Measurements from ENCODE around the gene CTSZ. TPM values are rescaled to one million over a fixed set of nuclear protein-coding genes. Genes with fewer than 3 reads are reported as not detected.

Gene CTSZ
- total RNA-seq, 4 donors from 2014 or later: 68.7 to 160 (median 109) TPM

GRCh38 chr20:59047938-59048680 lies 41.1 kb upstream of the CTSZ start:
- H3K9me3 ChIP-seq: no peaks in the 10 kb centered on the region
- intact Hi-C loops (cut with DNase I; ENCODE audit: low total_unique reads): no loop called here
- H3K4me1 ChIP-seq: no peaks in the 10 kb centered on the region
- H3K4me3 ChIP-seq: no peak overlapping the region
- DNase-seq: no peak
- no peak overlapping the region for H3K27ac ChIP-seq
- H3K36me3 ChIP-seq: no peaks in the 10 kb centered on the region
- H3K27me3 ChIP-seq: no peaks in the 10 kb centered on the region
- TF ChIP-seq POLR2A (IDR thresholded peaks at IDR 0.05) (no peak), CTCF (IDR thresholded peaks at IDR 0.05) (no peak)

- H3K4me3 ChIP-seq: no peak overlapping the region
- no peaks in the 10 kb centered on the region for H3K4me1 ChIP-seq
- TF ChIP-seq POLR2A (IDR thresholded peaks at IDR 0.05) (no peak), CTCF (IDR thresholded peaks at IDR 0.05) (no peak)
- H3K9me3 ChIP-seq: no peaks in the 10 kb centered on the region
- H3K36me3 ChIP-seq: no peaks in the 10 kb centered on the region
- no peak for DNase-seq
- intact Hi-C loops (cut with DNase I; ENCODE audit: low total_unique reads): no loop called here
- H3K27me3 ChIP-seq: no peaks in the 10 kb centered on the region
- no peak overlapping the region for H3K27ac ChIP-seq
These were observed 39.8 kb upstream of the CTSZ start for GRCh38 chr20:59046862-59047261.

- no peak overlapping the region for H3K27ac ChIP-seq
- H3K9me3 ChIP-seq: no peaks in the 10 kb centered on the region
- intact Hi-C loops (cut with DNase I; ENCODE audit: low total_unique reads): no loop called here
- no peaks in the 10 kb centered on the region for H3K36me3 ChIP-seq
- DNase-seq: no peak
- H3K4me1 ChIP-seq: no peaks in the 10 kb centered on the region
- no peaks in the 10 kb centered on the region for H3K27me3 ChIP-seq
- TF ChIP-seq CTCF (IDR thresholded peaks at IDR 0.05) (no peak), POLR2A (IDR thresholded peaks at IDR 0.05) (no peak)
- H3K4me3 ChIP-seq: no peak overlapping the region
These were observed 37.7 kb upstream of the CTSZ start for GRCh38 chr20:59044796-59045195.

GRCh38 chr20:59044295-59044694 lies 37.2 kb upstream of the CTSZ start:
- Histone ChIP-seq H3K4me3 (no peak overlapping the region), H3K9me3 (no peaks in the 10 kb centered on the region), H3K36me3 (no peaks in the 10 kb centered on the region), H3K4me1 (no peaks in the 10 kb centered on the region), H3K27me3 (no peaks in the 10 kb centered on the region), H3K27ac (no peak overlapping the region)
- intact Hi-C loops (cut with DNase I; ENCODE audit: low total_unique reads): no loop called here
- DNase-seq: no peak
- TF ChIP-seq POLR2A (IDR thresholded peaks at IDR 0.05): no peak
- TF ChIP-seq CTCF (IDR thresholded peaks at IDR 0.05): no peak

GRCh38 chr20:59043698-59044097 lies 36.6 kb upstream of the CTSZ start:
- H3K4me3 ChIP-seq: no peak overlapping the region
- no peaks in the 10 kb centered on the region for H3K36me3 ChIP-seq
- no peaks in the 10 kb centered on the region for H3K9me3 ChIP-seq
- H3K27ac ChIP-seq: peak overlapping the region in 1 of 2 donors; percentile 3
- intact Hi-C loops (cut with DNase I; ENCODE audit: low total_unique reads): no loop called here
- no peak for DNase-seq
- no peaks in the 10 kb centered on the region for H3K27me3 ChIP-seq
- TF ChIP-seq CTCF (IDR thresholded peaks at IDR 0.05): no peak
- no peak for TF ChIP-seq POLR2A (IDR thresholded peaks at IDR 0.05)
- H3K4me1 ChIP-seq: no peaks in the 10 kb centered on the region

Data from uterus (tissue), 4 donors.